GM18868 (cell line): ENCODE results near the gene ERMP1.
"Not testable (repeated sequence)": the region's sequence is repeated elsewhere in the genome, so short reads cannot be mapped to it uniquely, and the experiment has no call there.

Experiments used
- ATAC-seq: cut with Tn5 transposase; IDR thresholded peaks from one replicate; pipeline ENCODE4 v1.9.1; 2021; ENCODE audit warnings: mild to moderate bottlenecking, moderate library complexity; ENCODE audit not compliant: unreplicated experiment

The ERMP1 gene

GRCh38 chr9:5786370-5787127, 46.4 kb downstream of the ERMP1 start:
- no peak for ATAC-seq

GRCh38 chr9:5784526-5785315, 48.2 kb downstream of the ERMP1 start:
- no peak for ATAC-seq

GRCh38 chr9:5783982-5784381, 48.9 kb downstream of the ERMP1 start:
- ATAC-seq = no peak

GRCh38 chr9:5783420-5783819, 49.5 kb downstream of the ERMP1 start:
- ATAC-seq = not testable (repeated sequence)

- ATAC-seq = not testable (repeated sequence)
These were observed 53.2 kb downstream of the ERMP1 start for GRCh38 chr9:5779705-5780218.

- ATAC-seq = no peak
These were observed 54.1 kb downstream of the ERMP1 start for GRCh38 chr9:5778805-5779204.

- ATAC-seq = no peak
These were observed 59.5 kb downstream of the ERMP1 start for GRCh38 chr9:5773324-5773999.

GRCh38 chr9:5767968-5768932, 64.7 kb downstream of the ERMP1 start:
- peak; percentile 72 for ATAC-seq

GRCh38 chr9:5764130-5764868, 68.6 kb downstream of the ERMP1 start:
- peak; percentile 79 for ATAC-seq

GRCh38 chr9:5762421-5762820, 70.5 kb downstream of the ERMP1 start:
- no peak for ATAC-seq

GRCh38 chr9:5760338-5760737, 72.6 kb downstream of the ERMP1 start:
- no peak for ATAC-seq

GRCh38 chr9:5756633-5757032, 76.3 kb downstream of the ERMP1 start:
- ATAC-seq = no peak

- ATAC-seq = no peak
These were observed 82.3 kb downstream of the ERMP1 start for GRCh38 chr9:5750569-5750968.

- no peak for ATAC-seq
These were observed 83.6 kb downstream of the ERMP1 start for GRCh38 chr9:5749306-5749705.

- ATAC-seq = no peak
These were observed 84.5 kb downstream of the ERMP1 start for GRCh38 chr9:5748438-5748837.

- ATAC-seq = no peak
These were observed 89.8 kb downstream of the ERMP1 start for GRCh38 chr9:5743109-5743508.

- no peak for ATAC-seq
These were observed 96.2 kb downstream of the ERMP1 start for GRCh38 chr9:5736563-5737346.

- no peak for ATAC-seq
These were observed 97.8 kb downstream of the ERMP1 start for GRCh38 chr9:5735072-5735471.
